ENCODE measurements around the gene LMX1A.
A peak's percentile ranks its signal among the peaks of the same experiment; 100 is the strongest.

LMX1A gene

GRCh38 chr1:165376811-165377311 is 20.3 kb upstream of the LMX1A start:
- Mint-ChIP-seq H3K27me3 (ENCODE audit: low read depth) (peaks cover 82% of the 10 kb centered on the region), H3K4me3 (peak overlapping the region; percentile 16), H3K9me3 (no peaks in the 10 kb centered on the region), H3K4me1 (ENCODE audit: low read depth) (peaks cover 11% of the 10 kb centered on the region), H3K27ac (no peak overlapping the region), H3K36me3 (ENCODE audit: low read depth) (no peaks in the 10 kb centered on the region)

GRCh38 chr1:165376041-165376810 is 19.7 kb upstream of the LMX1A start:
- no peak overlapping the region for H3K27ac Mint-ChIP-seq
- H3K4me1 Mint-ChIP-seq (ENCODE audit: low read depth), result peaks cover 11% of the 10 kb centered on the region
- H3K4me3 Mint-ChIP-seq, result peak overlapping the region; percentile 16
- peaks cover 82% of the 10 kb centered on the region for H3K27me3 Mint-ChIP-seq (ENCODE audit: low read depth)
- no peaks in the 10 kb centered on the region for H3K36me3 Mint-ChIP-seq (ENCODE audit: low read depth)
- no peaks in the 10 kb centered on the region for H3K9me3 Mint-ChIP-seq

GRCh38 chr1:165375623-165376022 is 19.1 kb upstream of the LMX1A start:
- peaks cover 11% of the 10 kb centered on the region for H3K4me1 Mint-ChIP-seq (ENCODE audit: low read depth)
- no peaks in the 10 kb centered on the region for H3K36me3 Mint-ChIP-seq (ENCODE audit: low read depth)
- H3K4me3 Mint-ChIP-seq, result no peak overlapping the region
- H3K27me3 Mint-ChIP-seq (ENCODE audit: low read depth), result peaks cover 83% of the 10 kb centered on the region
- H3K9me3 Mint-ChIP-seq, result no peaks in the 10 kb centered on the region
- H3K27ac Mint-ChIP-seq, result no peak overlapping the region

- peaks cover 72% of the 10 kb centered on the region for H3K27me3 Mint-ChIP-seq (ENCODE audit: low read depth)
- H3K9me3 Mint-ChIP-seq, result no peaks in the 10 kb centered on the region
- no peaks in the 10 kb centered on the region for H3K36me3 Mint-ChIP-seq (ENCODE audit: low read depth)
- no peak overlapping the region for H3K4me3 Mint-ChIP-seq
- peaks cover 6% of the 10 kb centered on the region for H3K4me1 Mint-ChIP-seq (ENCODE audit: low read depth)
- H3K27ac Mint-ChIP-seq, result no peak overlapping the region
Measured at GRCh38 chr1:165371588-165372225, 15.2 kb upstream of the LMX1A start.

GRCh38 chr1:165369255-165369848 is 12.8 kb upstream of the LMX1A start:
- H3K4me3 Mint-ChIP-seq, result no peak overlapping the region
- H3K27me3 Mint-ChIP-seq (ENCODE audit: low read depth), result peaks cover 64% of the 10 kb centered on the region
- no peak overlapping the region for H3K27ac Mint-ChIP-seq
- no peaks in the 10 kb centered on the region for H3K36me3 Mint-ChIP-seq (ENCODE audit: low read depth)
- H3K4me1 Mint-ChIP-seq (ENCODE audit: low read depth), result no peaks in the 10 kb centered on the region
- H3K9me3 Mint-ChIP-seq, result no peaks in the 10 kb centered on the region

GRCh38 chr1:165367375-165367993 is 11.0 kb upstream of the LMX1A start:
- no peak overlapping the region for H3K4me3 Mint-ChIP-seq
- no peak overlapping the region for H3K27ac Mint-ChIP-seq
- H3K27me3 Mint-ChIP-seq (ENCODE audit: low read depth), result peaks cover 54% of the 10 kb centered on the region

GRCh38 chr1:165365341-165365740 is 8.8 kb upstream of the LMX1A start:
- no peaks in the 10 kb centered on the region for H3K9me3 Mint-ChIP-seq
- peaks cover 53% of the 10 kb centered on the region for H3K27me3 Mint-ChIP-seq (ENCODE audit: low read depth)
- no peaks in the 10 kb centered on the region for H3K36me3 Mint-ChIP-seq (ENCODE audit: low read depth)
- no peak overlapping the region for H3K27ac Mint-ChIP-seq
- no peak overlapping the region for H3K4me3 Mint-ChIP-seq
- H3K4me1 Mint-ChIP-seq (ENCODE audit: low read depth), result no peaks in the 10 kb centered on the region

More at GRCh38 chr1:165367375-165367993, 11.0 kb upstream of the LMX1A start:
- Mint-ChIP-seq H3K4me1 (ENCODE audit: low read depth) (no peaks in the 10 kb centered on the region), H3K9me3 (no peaks in the 10 kb centered on the region), H3K36me3 (ENCODE audit: low read depth) (no peaks in the 10 kb centered on the region)

GRCh38 chr1:165364568-165365133 is 8.1 kb upstream of the LMX1A start:
- Mint-ChIP-seq H3K27me3 (ENCODE audit: low read depth) (peaks cover 59% of the 10 kb centered on the region), H3K9me3 (no peaks in the 10 kb centered on the region), H3K36me3 (ENCODE audit: low read depth) (no peaks in the 10 kb centered on the region), H3K27ac (no peak overlapping the region), H3K4me3 (no peak overlapping the region), H3K4me1 (ENCODE audit: low read depth) (no peaks in the 10 kb centered on the region)

GRCh38 chr1:165356876-165357275 is 361 bp upstream of the LMX1A start:
- Mint-ChIP-seq H3K9me3 (no peaks in the 10 kb centered on the region), H3K27ac (peak overlapping the region; percentile 52), H3K27me3 (ENCODE audit: low read depth) (peaks cover 81% of the 10 kb centered on the region), H3K4me1 (ENCODE audit: low read depth) (no peaks in the 10 kb centered on the region), H3K36me3 (ENCODE audit: low read depth) (no peaks in the 10 kb centered on the region), H3K4me3 (no peak overlapping the region)

GRCh38 chr1:165355139-165355976 is 1.2 kb downstream of the LMX1A start:
- Mint-ChIP-seq H3K36me3 (ENCODE audit: low read depth) (no peaks in the 10 kb centered on the region), H3K4me3 (no peak overlapping the region), H3K27me3 (ENCODE audit: low read depth) (peaks cover 86% of the 10 kb centered on the region), H3K9me3 (no peaks in the 10 kb centered on the region), H3K4me1 (ENCODE audit: low read depth) (no peaks in the 10 kb centered on the region), H3K27ac (no peak overlapping the region)

GRCh38 chr1:165354739-165355138 is 1.8 kb downstream of the LMX1A start:
- no peaks in the 10 kb centered on the region for H3K9me3 Mint-ChIP-seq
- no peak overlapping the region for H3K4me3 Mint-ChIP-seq
- no peak overlapping the region for H3K27ac Mint-ChIP-seq
- H3K36me3 Mint-ChIP-seq (ENCODE audit: low read depth), result no peaks in the 10 kb centered on the region
- H3K27me3 Mint-ChIP-seq (ENCODE audit: low read depth), result peaks cover 86% of the 10 kb centered on the region
- no peaks in the 10 kb centered on the region for H3K4me1 Mint-ChIP-seq (ENCODE audit: low read depth)

- no peaks in the 10 kb centered on the region for H3K36me3 Mint-ChIP-seq (ENCODE audit: low read depth)
- H3K27ac Mint-ChIP-seq, result peak overlapping the region; percentile 44
- no peak overlapping the region for H3K4me3 Mint-ChIP-seq
- H3K27me3 Mint-ChIP-seq (ENCODE audit: low read depth), result peaks cover 88% of the 10 kb centered on the region
- H3K4me1 Mint-ChIP-seq (ENCODE audit: low read depth), result no peaks in the 10 kb centered on the region
- no peaks in the 10 kb centered on the region for H3K9me3 Mint-ChIP-seq
Measured at GRCh38 chr1:165353731-165354671, 2.5 kb downstream of the LMX1A start.
